ENCODE measurements around the gene ZNF808. TPM values are rescaled to one million over a fixed set of nuclear protein-coding genes. Genes with fewer than 3 reads are reported as not detected.
"Not testable (repeated sequence)": the region's sequence is repeated elsewhere in the genome, so short reads cannot be mapped to it uniquely, and the experiment has no call there.

ZNF808 gene
- total RNA-seq, 1 donor = 23.3 TPM

- DNase-seq (ENCODE audit: low read depth) = peak; percentile 91
- no peak overlapping the region for H3K4me3 ChIP-seq (ENCODE audit: low read depth, low read length)
- no peak for TF ChIP-seq CTCF (IDR thresholded peaks at IDR 0.05; ENCODE audit: insufficient read depth, low read depth, low read length)
These were observed 39.1 kb downstream of the ZNF808 start for GRCh38 chr19:52566588-52566987.

GRCh38 chr19:52567921-52568320 lies 40.5 kb downstream of the ZNF808 start:
- TF ChIP-seq CTCF (IDR thresholded peaks at IDR 0.05; ENCODE audit: insufficient read depth, low read depth, low read length) = no peak

GRCh38 chr19:52569638-52569999 lies 42.2 kb downstream of the ZNF808 start:
- not testable (repeated sequence) for DNase-seq (ENCODE audit: low read depth)
- peak overlapping the region; percentile 99 for H3K4me3 ChIP-seq (ENCODE audit: low read depth, low read length)

More at GRCh38 chr19:52567921-52568320, 40.5 kb downstream of the ZNF808 start:
- DNase-seq (ENCODE audit: low read depth) = no peak
- no peak overlapping the region for H3K4me3 ChIP-seq (ENCODE audit: low read depth, low read length)

- H3K4me3 ChIP-seq (ENCODE audit: low read depth, low read length) = peak within 1 kb of the TSS; percentile 99
- peak; percentile 37 for TF ChIP-seq CTCF (IDR thresholded peaks at IDR 0.05; ENCODE audit: insufficient read depth, low read depth, low read length)
- peak; percentile 94 for DNase-seq (ENCODE audit: low read depth)
These were observed 42.8 kb downstream of the ZNF808 start, which contains the start of gene ZNF701 for GRCh38 chr19:52570000-52570861. TSS of gene ZNF701 (plus strand) at chr19:52570287. CDS start at chr19:52574148, 3,861 bp downstream.

GRCh38 chr19:52584736-52585440 lies 57.4 kb downstream of the ZNF808 start:
- peak overlapping the region; percentile 18 for H3K4me3 ChIP-seq (ENCODE audit: low read depth, low read length)
- no peak for DNase-seq (ENCODE audit: low read depth)
- no peak for TF ChIP-seq CTCF (IDR thresholded peaks at IDR 0.05; ENCODE audit: insufficient read depth, low read depth, low read length)

- TF ChIP-seq CTCF (IDR thresholded peaks at IDR 0.05; ENCODE audit: insufficient read depth, low read depth, low read length) = no peak
- no peak for DNase-seq (ENCODE audit: low read depth)
- no peak overlapping the region for H3K4me3 ChIP-seq (ENCODE audit: low read depth, low read length)
These were observed 58.1 kb downstream of the ZNF808 start for GRCh38 chr19:52585604-52586003.

GRCh38 chr19:52590728-52591127 lies 63.3 kb downstream of the ZNF808 start:
- DNase-seq (ENCODE audit: low read depth) = no peak
- no peak for TF ChIP-seq CTCF (IDR thresholded peaks at IDR 0.05; ENCODE audit: insufficient read depth, low read depth, low read length)
- no peak overlapping the region for H3K4me3 ChIP-seq (ENCODE audit: low read depth, low read length)

All from fibroblast of villous mesenchyme (primary cell).